ENCODE results near the gene FLOT1.

GRCh38 chr6:30730601-30731435, 11.7 kb downstream of the FLOT1 start:
- TF ChIP-seq CTCF (IDR thresholded peaks at IDR 0.05; ENCODE audit: insufficient read depth, low read length, poor library complexity, severe bottlenecking) (peak; percentile 99), EZH2phosphoT487 (conservative IDR thresholded peaks at IDR 0.05; ENCODE audit: low read length) (no peak)

All from SU-DHL-6 (cell line).